GM06990 (cell line): ENCODE results near the gene ACOD1.

Experiments
- DNase-seq: peaks from one replicate; pipeline ENCODE4 v3.0.0-alpha.2; 2011; ENCODE audit not compliant: insufficient read length; ENCODE audit errors: extremely low read depth
- H3K27me3 ChIP-seq: replicated peaks from 2 replicates; pipeline ENCODE4 v1.6.0; 2011; ENCODE audit warnings: low read length; ENCODE audit not compliant: control insufficient read depth, insufficient read depth
- H3K36me3 ChIP-seq: 2 replicates; pipeline ENCODE4 v1.5.1; 2011; ENCODE audit warnings: low read length; ENCODE audit not compliant: control insufficient read depth, insufficient read depth
- H3K4me3 ChIP-seq: replicated peaks from 2 replicates; pipeline ENCODE4 v1.5.1; 2011; ENCODE audit warnings: low read depth, mild to moderate bottlenecking, control low read depth, low read length
- CTCF ChIP-seq: IDR thresholded peaks from 2 replicates; pipeline ENCODE4 v1.5.1; 2011; ENCODE audit warnings: low read length, control low read depth, mild to moderate bottlenecking, inconsistent platforms; ENCODE audit not compliant: insufficient read depth, poor library complexity, severe bottlenecking

ACOD1 gene

GRCh38 chr13:76929320-76929719 lies 19.0 kb upstream of the ACOD1 start:
- H3K27me3 ChIP-seq, result no peaks in the 10 kb centered on the region
- no peak for TF ChIP-seq CTCF
- H3K4me3 ChIP-seq, result no peak overlapping the region
- no peaks in the 10 kb centered on the region for H3K36me3 ChIP-seq
- no peak for DNase-seq

- no peak for TF ChIP-seq CTCF
- no peaks in the 10 kb centered on the region for H3K27me3 ChIP-seq
- no peak overlapping the region for H3K4me3 ChIP-seq
- DNase-seq, result no peak
- no peaks in the 10 kb centered on the region for H3K36me3 ChIP-seq
These were observed 18.4 kb upstream of the ACOD1 start for GRCh38 chr13:76929851-76930374.

GRCh38 chr13:76932076-76932475 lies 16.2 kb upstream of the ACOD1 start:
- no peak for TF ChIP-seq CTCF
- no peak for DNase-seq
- Histone ChIP-seq H3K27me3 (no peaks in the 10 kb centered on the region), H3K4me3 (no peak overlapping the region), H3K36me3 (no peaks in the 10 kb centered on the region)

GRCh38 chr13:76934671-76935070 lies 13.6 kb upstream of the ACOD1 start:
- no peak for DNase-seq
- Histone ChIP-seq H3K27me3 (no peaks in the 10 kb centered on the region), H3K4me3 (no peak overlapping the region), H3K36me3 (no peaks in the 10 kb centered on the region)
- no peak for TF ChIP-seq CTCF

GRCh38 chr13:76936763-76937162 lies 11.5 kb upstream of the ACOD1 start:
- no peak for TF ChIP-seq CTCF
- DNase-seq, result no peak

GRCh38 chr13:76937281-76937820 lies 11.0 kb upstream of the ACOD1 start:
- H3K36me3 ChIP-seq, result no peaks in the 10 kb centered on the region
- H3K4me3 ChIP-seq, result no peak overlapping the region
- DNase-seq, result no peak
- no peaks in the 10 kb centered on the region for H3K27me3 ChIP-seq
- TF ChIP-seq CTCF, result no peak

More at GRCh38 chr13:76936763-76937162, 11.5 kb upstream of the ACOD1 start:
- no peaks in the 10 kb centered on the region for H3K27me3 ChIP-seq
- H3K4me3 ChIP-seq, result no peak overlapping the region
- no peaks in the 10 kb centered on the region for H3K36me3 ChIP-seq
